GM21515 (cell line): ENCODE data around the gene RTCB.

ENCODE experiments used
- ATAC-seq: cut with Tn5 transposase; IDR thresholded peaks from one replicate; pipeline ENCODE4 v1.9.1; 2021; ENCODE audit not compliant: unreplicated experiment

Gene RTCB

GRCh38 chr22:32340411-32340810, 71.6 kb downstream of the RTCB start:
- no peak for ATAC-seq

- no peak for ATAC-seq
Observed at GRCh38 chr22:32339190-32340012, 72.6 kb downstream of the RTCB start.

- ATAC-seq = no peak
Observed at GRCh38 chr22:32338757-32339156, 73.3 kb downstream of the RTCB start.
